Activated CD4-positive, alpha-beta T cell treated with anti-CD3 and anti-CD28 coated beads, Interleukin-10, Interleukin-2, amounts not matched to agents 100 ng/mL and 50 ng/mL, durations not matched to agents 16 hours and 8 hours (primary cell): ENCODE data around the gene FAXDC2.

Source experiments
- DNase-seq: peaks from one replicate; pipeline ENCODE4 v3.0.0-alpha.2; 2020

Gene FAXDC2

GRCh38 chr5:154793599-154794524, 56.5 kb downstream of the FAXDC2 start:
- no peak for DNase-seq

- DNase-seq = no peak
Observed at GRCh38 chr5:154791535-154791934, 58.9 kb downstream of the FAXDC2 start.

- DNase-seq = no peak
Observed at GRCh38 chr5:154788212-154788611, 62.2 kb downstream of the FAXDC2 start.

- DNase-seq = no peak
Observed at GRCh38 chr5:154786414-154786813, 64.0 kb downstream of the FAXDC2 start.

GRCh38 chr5:154784856-154785255, 65.5 kb downstream of the FAXDC2 start:
- DNase-seq = no peak

GRCh38 chr5:154783774-154784460, 66.5 kb downstream of the FAXDC2 start:
- no peak for DNase-seq

- no peak for DNase-seq
Observed at GRCh38 chr5:154782812-154783592, 67.4 kb downstream of the FAXDC2 start.

GRCh38 chr5:154782326-154782725, 68.1 kb downstream of the FAXDC2 start:
- no peak for DNase-seq

GRCh38 chr5:154780128-154780527, 70.3 kb downstream of the FAXDC2 start:
- no peak for DNase-seq

- no peak for DNase-seq
Observed at GRCh38 chr5:154779105-154779504, 71.3 kb downstream of the FAXDC2 start.

GRCh38 chr5:154778534-154778933, 71.9 kb downstream of the FAXDC2 start:
- no peak for DNase-seq

- DNase-seq = no peak
Observed at GRCh38 chr5:154776167-154776566, 74.2 kb downstream of the FAXDC2 start.

- no peak for DNase-seq
Observed at GRCh38 chr5:154773326-154773725, 77.1 kb downstream of the FAXDC2 start.

GRCh38 chr5:154771383-154771901, 79.0 kb downstream of the FAXDC2 start:
- DNase-seq = no peak

GRCh38 chr5:154770111-154770510, 80.3 kb downstream of the FAXDC2 start:
- DNase-seq = no peak
